ENCODE measurements around the gene SLC22A15.
A peak's percentile ranks its signal among the peaks of the same experiment; 100 is the strongest.
"Not testable (repeated sequence)": the region's sequence is repeated elsewhere in the genome, so short reads cannot be mapped to it uniquely, and the experiment has no call there.

SLC22A15 gene

GRCh38 chr1:115976062-115976920, at the start of gene SLC22A15:
Gene SLC22A15, plus strand, starts transcription at chr1:115976513. Its CDS starts 115 bp downstream, at chr1:115976628.
- peak; percentile 14 for DNase-seq

GRCh38 chr1:115927971-115928370, 48.3 kb upstream of the SLC22A15 start:
- no peak for DNase-seq

GRCh38 chr1:115929881-115930280, 46.4 kb upstream of the SLC22A15 start:
- DNase-seq = no peak

- DNase-seq = no peak
These were observed 42.7 kb upstream of the SLC22A15 start for GRCh38 chr1:115933625-115934024.

GRCh38 chr1:115939455-115939854, 36.9 kb upstream of the SLC22A15 start:
- DNase-seq = no peak

GRCh38 chr1:115946116-115946515, 30.2 kb upstream of the SLC22A15 start:
- DNase-seq = no peak

- no peak for DNase-seq
These were observed 27.2 kb upstream of the SLC22A15 start for GRCh38 chr1:115949156-115949555.

GRCh38 chr1:115951560-115951959, 24.8 kb upstream of the SLC22A15 start:
- no peak for DNase-seq

GRCh38 chr1:115952547-115952946, 23.8 kb upstream of the SLC22A15 start:
- DNase-seq = no peak

- DNase-seq = no peak
These were observed 23.1 kb upstream of the SLC22A15 start for GRCh38 chr1:115953180-115953579.

GRCh38 chr1:115954684-115955083, 21.6 kb upstream of the SLC22A15 start:
- no peak for DNase-seq

GRCh38 chr1:115955228-115955627, 21.1 kb upstream of the SLC22A15 start:
- DNase-seq = no peak

- DNase-seq = no peak
These were observed 17.4 kb upstream of the SLC22A15 start for GRCh38 chr1:115958866-115959265.

GRCh38 chr1:115969509-115969908, 6.8 kb upstream of the SLC22A15 start:
- no peak for DNase-seq

GRCh38 chr1:115971778-115972177, 4.5 kb upstream of the SLC22A15 start:
- not testable (repeated sequence) for DNase-seq

- no peak for DNase-seq
These were observed 3.2 kb upstream of the SLC22A15 start for GRCh38 chr1:115973154-115973553.

GRCh38 chr1:115975569-115976061, 698 bp upstream of the SLC22A15 start:
- DNase-seq = no peak

GRCh38 chr1:115976921-115977498, 697 bp downstream of the SLC22A15 start:
- no peak for DNase-seq

- no peak for DNase-seq
These were observed 1.4 kb downstream of the SLC22A15 start for GRCh38 chr1:115977499-115978258.

- DNase-seq = no peak
These were observed 2.1 kb downstream of the SLC22A15 start for GRCh38 chr1:115978292-115978941.

- DNase-seq = no peak
These were observed 3.8 kb downstream of the SLC22A15 start for GRCh38 chr1:115980156-115980555.

- no peak for DNase-seq
These were observed 5.0 kb downstream of the SLC22A15 start for GRCh38 chr1:115980998-115981993.
